ENCODE data around the gene RRP8.

GRCh38 chr11:6586434-6587359 is 16.7 kb downstream of the RRP8 start:
- no peak for TF ChIP-seq CTCF (IDR thresholded peaks at IDR 0.05)
- TF ChIP-seq EZH2 (IDR thresholded peaks at IDR 0.05; ENCODE audit: borderline replicate concordance, insufficient read depth, low read depth, low read length, poor library complexity, severe bottlenecking): no peak

Data from B cell (primary cell).